Measurements from ENCODE around the gene GRAMD4. TPM values are rescaled to one million over a fixed set of nuclear protein-coding genes. Genes with fewer than 3 reads are reported as not detected.
"Not testable (repeated sequence)": the region's sequence is repeated elsewhere in the genome, so short reads cannot be mapped to it uniquely, and the experiment has no call there.

The GRAMD4 gene
- total RNA-seq, 5 donors from 2014 or later (not counting 1 experiment from before 2014, with no cell fraction given): 8.8 to 24.3 (median 22.9) TPM

GRCh38 chr22:46634973-46635685, 14.9 kb downstream of the GRAMD4 start:
- H3K27ac ChIP-seq (ENCODE audit: low read length); H3K27ac Mint-ChIP-seq; POLR2A ChIA-PET; H3K27me3 ChIP-seq (replicated peaks in 1 of 2; ENCODE audit: control insufficient read depth in 2 of 2, extremely low read depth in 1 of 2, insufficient read depth in 2 of 2, low read length in 1 of 2); H3K9me3 Mint-ChIP-seq; H3K4me3 Mint-ChIP-seq; H3K27me3 Mint-ChIP-seq; H3K36me3 Mint-ChIP-seq; DNase-seq; ATAC-seq (replicated peaks in 1 of 4); H3K36me3 ChIP-seq (ENCODE audit: control insufficient read depth in 2 of 2, extremely low read depth in 1 of 2, insufficient read depth in 1 of 2, low read length in 1 of 2); CTCF ChIA-PET; H3K9me3 ChIP-seq; H3K4me1 Mint-ChIP-seq; H3K4me3 ChIP-seq (ENCODE audit: control insufficient read depth in 1 of 2, extremely low read depth in 1 of 2, low read length in 1 of 2); H3K4me1 ChIP-seq (ENCODE audit: control insufficient read depth in 1 of 2, extremely low read depth in 1 of 2, insufficient read depth in 2 of 2, low read length in 2 of 2): not testable (repeated sequence)
- WGBS (ENCODE audit: insufficient coverage): 76% methylated on average over 9 of the region's 30 CpGs

GRCh38 chr22:46635756-46636155, 15.6 kb downstream of the GRAMD4 start:
- Mint-ChIP-seq H3K4me1 (peaks cover 0 to 6% (median 2%) of the 10 kb centered on the region in 3 donors), H3K27me3 (no peaks in the 10 kb centered on the region), H3K4me3 (no peak overlapping the region), H3K9me3 (no peaks in the 10 kb centered on the region), H3K36me3 (peaks cover 3% of the 10 kb centered on the region), H3K27ac (no peak overlapping the region)
- ATAC-seq (replicated peaks in 1 of 4) (no peak), DNase-seq (peak in 2 of 35 experiments; percentile 6 to 13)
- ChIA-PET POLR2A (no interaction called here), CTCF (interaction anchor here in 1 of 2 donors (0.9 kb wide), 1 partner anchor 11 kb away, joined by 6 read pairs; no protein-coding TSS in a partner anchor)
- WGBS (ENCODE audit: insufficient coverage): 94% methylated on average over 10 of the region's 11 CpGs
- Histone ChIP-seq H3K36me3 (ENCODE audit: control insufficient read depth in 2 of 2, extremely low read depth in 1 of 2, insufficient read depth in 1 of 2, low read length in 1 of 2) (peaks cover 0 to 5% of the 10 kb centered on the region in 2 donors), H3K4me3 (ENCODE audit: control insufficient read depth in 1 of 2, extremely low read depth in 1 of 2, low read length in 1 of 2) (no peak overlapping the region), H3K4me1 (ENCODE audit: control insufficient read depth in 1 of 2, extremely low read depth in 1 of 2, insufficient read depth in 2 of 2, low read length in 2 of 2) (no peaks in the 10 kb centered on the region), H3K9me3 (no peaks in the 10 kb centered on the region), H3K27ac (ENCODE audit: low read length) (no peak overlapping the region), H3K27me3 (replicated peaks in 1 of 2; ENCODE audit: control insufficient read depth in 2 of 2, extremely low read depth in 1 of 2, insufficient read depth in 2 of 2, low read length in 1 of 2) (no peaks in the 10 kb centered on the region)

GRCh38 chr22:46636221-46637002, 16.2 kb downstream of the GRAMD4 start:
- H3K9me3 Mint-ChIP-seq: no peaks in the 10 kb centered on the region
- H3K4me1 Mint-ChIP-seq: peaks cover 0 to 6% (median 2%) of the 10 kb centered on the region in 3 donors
- Histone ChIP-seq H3K27ac (ENCODE audit: low read length) (no peak overlapping the region), H3K4me1 (ENCODE audit: control insufficient read depth in 1 of 2, extremely low read depth in 1 of 2, insufficient read depth in 2 of 2, low read length in 2 of 2) (no peaks in the 10 kb centered on the region), H3K36me3 (ENCODE audit: control insufficient read depth in 2 of 2, extremely low read depth in 1 of 2, insufficient read depth in 1 of 2, low read length in 1 of 2) (no peaks in the 10 kb centered on the region), H3K27me3 (replicated peaks in 1 of 2; ENCODE audit: control insufficient read depth in 2 of 2, extremely low read depth in 1 of 2, insufficient read depth in 2 of 2, low read length in 1 of 2) (no peaks in the 10 kb centered on the region), H3K9me3 (no peaks in the 10 kb centered on the region), H3K4me3 (ENCODE audit: control insufficient read depth in 1 of 2, extremely low read depth in 1 of 2, low read length in 1 of 2) (no peak overlapping the region)
- no peak for DNase-seq
- 89% methylated on average over 26 of the region's 29 CpGs for WGBS (ENCODE audit: insufficient coverage)
- peaks cover 3% of the 10 kb centered on the region for H3K36me3 Mint-ChIP-seq
- POLR2A ChIA-PET: no interaction called here
- no peak for ATAC-seq (replicated peaks in 1 of 4)
- H3K27me3 Mint-ChIP-seq: no peaks in the 10 kb centered on the region
- H3K4me3 Mint-ChIP-seq: no peak overlapping the region
- H3K27ac Mint-ChIP-seq: no peak overlapping the region
- CTCF ChIA-PET: interaction anchor here in 1 of 2 donors (0.9 kb wide), 1 partner anchor 12 kb away, joined by 6 read pairs; no protein-coding TSS in a partner anchor

GRCh38 chr22:46637711-46638600, 17.8 kb downstream of the GRAMD4 start:
- Histone ChIP-seq H3K36me3 (ENCODE audit: control insufficient read depth in 2 of 2, extremely low read depth in 1 of 2, insufficient read depth in 1 of 2, low read length in 1 of 2) (no peaks in the 10 kb centered on the region), H3K4me1 (ENCODE audit: control insufficient read depth in 1 of 2, extremely low read depth in 1 of 2, insufficient read depth in 2 of 2, low read length in 2 of 2) (no peaks in the 10 kb centered on the region), H3K4me3 (ENCODE audit: control insufficient read depth in 1 of 2, extremely low read depth in 1 of 2, low read length in 1 of 2) (no peak overlapping the region), H3K27ac (ENCODE audit: low read length) (no peak overlapping the region), H3K9me3 (no peaks in the 10 kb centered on the region), H3K27me3 (replicated peaks in 1 of 2; ENCODE audit: control insufficient read depth in 2 of 2, extremely low read depth in 1 of 2, insufficient read depth in 2 of 2, low read length in 1 of 2) (no peaks in the 10 kb centered on the region)
- POLR2A ChIA-PET: no interaction called here
- CTCF ChIA-PET: no interaction called here
- Mint-ChIP-seq H3K36me3 (peaks cover 6% of the 10 kb centered on the region), H3K27ac (no peak overlapping the region), H3K9me3 (no peaks in the 10 kb centered on the region), H3K4me3 (no peak overlapping the region), H3K27me3 (no peaks in the 10 kb centered on the region), H3K4me1 (peaks cover 0 to 12% (median 2%) of the 10 kb centered on the region in 3 donors)
- ATAC-seq (replicated peaks in 1 of 4): no peak
- DNase-seq: no peak
- WGBS (ENCODE audit: insufficient coverage): 94% methylated on average over 15 of the region's 21 CpGs

- POLR2A ChIA-PET: no interaction called here
- Mint-ChIP-seq H3K4me1 (peaks cover 0 to 16% (median 2%) of the 10 kb centered on the region in 3 donors), H3K27me3 (no peaks in the 10 kb centered on the region), H3K9me3 (no peaks in the 10 kb centered on the region), H3K27ac (no peak overlapping the region), H3K36me3 (peaks cover 13% of the 10 kb centered on the region), H3K4me3 (no peak overlapping the region)
- Histone ChIP-seq H3K27ac (ENCODE audit: low read length) (no peak overlapping the region), H3K27me3 (replicated peaks in 1 of 2; ENCODE audit: control insufficient read depth in 2 of 2, extremely low read depth in 1 of 2, insufficient read depth in 2 of 2, low read length in 1 of 2) (no peaks in the 10 kb centered on the region), H3K4me3 (ENCODE audit: control insufficient read depth in 1 of 2, extremely low read depth in 1 of 2, low read length in 1 of 2) (no peak overlapping the region), H3K36me3 (ENCODE audit: control insufficient read depth in 2 of 2, extremely low read depth in 1 of 2, insufficient read depth in 1 of 2, low read length in 1 of 2) (no peaks in the 10 kb centered on the region), H3K9me3 (no peaks in the 10 kb centered on the region), H3K4me1 (ENCODE audit: control insufficient read depth in 1 of 2, extremely low read depth in 1 of 2, insufficient read depth in 2 of 2, low read length in 2 of 2) (no peaks in the 10 kb centered on the region)
- CTCF ChIA-PET: no interaction called here
- WGBS (ENCODE audit: insufficient coverage): 79% methylated on average over 18 of the region's 18 CpGs
- ATAC-seq (replicated peaks in 1 of 4) (no peak), DNase-seq (peak in 5 of 35 experiments; percentile 10 to 15 (median 13))
Measured at GRCh38 chr22:46638601-46639431, 18.6 kb downstream of the GRAMD4 start.

Data from T-cell (primary cell).